ENCODE measurements around the gene NR4A1.

The NR4A1 gene

GRCh38 chr12:52058631-52059361, 7.6 kb downstream of the NR4A1 start:
- DNase-seq (ENCODE audit: low read depth, low spot score), result no peak

- DNase-seq (ENCODE audit: low read depth, low spot score), result no peak
These were observed 8.6 kb downstream of the NR4A1 start for GRCh38 chr12:52059582-52060497.

- no peak for DNase-seq (ENCODE audit: low read depth, low spot score)
These were observed 9.4 kb downstream of the NR4A1 start for GRCh38 chr12:52060498-52061177.

GRCh38 chr12:52061470-52062166, 10.4 kb downstream of the NR4A1 start:
- DNase-seq (ENCODE audit: low read depth, low spot score), result no peak

- DNase-seq (ENCODE audit: low read depth, low spot score), result no peak
These were observed 11.2 kb downstream of the NR4A1 start for GRCh38 chr12:52062167-52063081.

- no peak for DNase-seq (ENCODE audit: low read depth, low spot score)
These were observed 12.1 kb downstream of the NR4A1 start for GRCh38 chr12:52063082-52063924.

GRCh38 chr12:52063981-52064649, 12.9 kb downstream of the NR4A1 start:
- no peak for DNase-seq (ENCODE audit: low read depth, low spot score)

- DNase-seq (ENCODE audit: low read depth, low spot score), result no peak
These were observed 15.3 kb downstream of the NR4A1 start for GRCh38 chr12:52066346-52067080.

GRCh38 chr12:52067081-52067374, 15.8 kb downstream of the NR4A1 start:
- no peak for DNase-seq (ENCODE audit: low read depth, low spot score)

- DNase-seq (ENCODE audit: low read depth, low spot score), result peak; percentile 97
These were observed 18.3 kb downstream of the NR4A1 start, which contains the start of gene ATG101 for GRCh38 chr12:52069327-52070184. TSS of gene ATG101 (plus strand) at chr12:52069978. CDS start at chr12:52073651, 3,673 bp downstream.

- DNase-seq (ENCODE audit: low read depth, low spot score), result no peak
These were observed 19.1 kb downstream of the NR4A1 start for GRCh38 chr12:52070185-52070925.

- no peak for DNase-seq (ENCODE audit: low read depth, low spot score)
These were observed 22.5 kb downstream of the NR4A1 start for GRCh38 chr12:52073531-52074381.

- no peak for DNase-seq (ENCODE audit: low read depth, low spot score)
These were observed 23.9 kb downstream of the NR4A1 start for GRCh38 chr12:52074971-52075724.

- DNase-seq (ENCODE audit: low read depth, low spot score), result no peak
These were observed 25.6 kb downstream of the NR4A1 start for GRCh38 chr12:52076811-52077210.

GRCh38 chr12:52078276-52078675, 27.0 kb downstream of the NR4A1 start:
- DNase-seq (ENCODE audit: low read depth, low spot score), result no peak
